GM18867 (cell line): ENCODE results near the gene CD2AP.
A peak's percentile ranks its signal among the peaks of the same experiment; 100 is the strongest.
"Not testable (repeated sequence)": the region's sequence is repeated elsewhere in the genome, so short reads cannot be mapped to it uniquely, and the experiment has no call there.

Source experiments
- ATAC-seq: cut with Tn5 transposase; IDR thresholded peaks from one replicate; pipeline ENCODE4 v1.9.1; 2021; ENCODE audit warnings: mild to moderate bottlenecking, moderate library complexity; ENCODE audit not compliant: unreplicated experiment

Gene CD2AP

GRCh38 chr6:47477497-47478232 lies at the start of gene CD2AP:
Gene CD2AP (plus strand): TSS chr6:47477789. CDS start chr6:47478245, 456 bp downstream.
- peak; percentile 80 for ATAC-seq

GRCh38 chr6:47428288-47428687 lies 49.3 kb upstream of the CD2AP start:
- no peak for ATAC-seq

- no peak for ATAC-seq
Measured at GRCh38 chr6:47428746-47429664, 48.6 kb upstream of the CD2AP start.

GRCh38 chr6:47434372-47435253 lies 43.0 kb upstream of the CD2AP start:
- ATAC-seq = no peak

GRCh38 chr6:47435254-47435612 lies 42.4 kb upstream of the CD2AP start:
- no peak for ATAC-seq

GRCh38 chr6:47437592-47437991 lies 40.0 kb upstream of the CD2AP start:
- peak; percentile 70 for ATAC-seq

GRCh38 chr6:47438481-47439347 lies 38.9 kb upstream of the CD2AP start:
- ATAC-seq = peak; percentile 83

DNA sequence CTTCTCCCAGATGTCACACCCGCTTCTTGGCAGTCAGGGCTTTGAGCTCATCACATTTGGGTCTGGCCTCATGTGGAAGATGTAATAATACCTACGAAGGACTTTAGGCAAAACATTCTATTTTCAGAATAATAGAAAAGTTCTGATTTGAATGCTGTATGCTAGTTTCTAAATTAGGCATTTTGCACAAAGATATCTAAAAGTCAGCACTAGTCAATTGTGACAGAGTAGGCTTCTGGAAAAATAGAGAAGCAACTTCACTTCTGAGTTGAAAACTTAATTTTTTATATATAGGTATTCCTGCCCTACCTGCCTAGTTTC lies 38.3 kb upstream of the CD2AP start:
- peak; percentile 38 for ATAC-seq

DNA sequence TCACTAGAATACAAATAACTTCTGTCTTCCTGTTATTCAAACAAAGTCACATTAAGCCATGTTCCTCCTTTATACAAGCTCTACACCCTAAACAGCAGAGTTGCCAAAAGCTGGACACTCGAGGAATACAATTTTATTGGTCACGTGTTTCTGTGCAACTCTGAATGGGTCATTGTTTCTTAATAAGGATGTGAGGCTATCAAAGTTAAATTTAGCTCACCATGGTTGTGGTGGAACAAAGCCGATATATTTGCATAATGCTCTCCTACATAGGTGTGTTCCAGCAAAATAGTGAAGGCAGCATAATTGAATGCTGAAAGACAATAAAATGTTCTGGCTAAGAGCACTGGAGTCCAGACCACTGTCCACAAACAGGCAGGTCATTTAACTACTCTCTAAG lies 36.9 kb upstream of the CD2AP start:
- peak; percentile 64 for ATAC-seq

DNA sequence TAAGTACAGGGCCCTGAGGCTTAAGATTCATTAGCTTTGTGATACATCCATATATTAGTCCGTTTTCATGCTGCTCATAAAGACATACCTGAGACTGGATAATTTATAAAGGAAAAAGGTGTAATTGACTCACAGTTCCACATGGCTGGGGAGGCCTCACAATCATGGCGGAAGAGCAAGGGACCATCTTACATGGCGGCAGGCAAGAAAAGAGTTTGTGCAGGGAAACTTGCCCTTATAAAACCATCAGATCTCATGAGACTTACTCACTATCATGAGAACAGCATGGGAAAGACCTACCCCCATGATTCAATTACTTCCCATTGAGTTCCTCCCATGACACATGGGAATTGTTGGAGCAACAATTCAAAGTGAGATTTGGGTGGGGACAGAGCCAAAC lies 32.6 kb upstream of the CD2AP start:
- not testable (repeated sequence) for ATAC-seq

DNA sequence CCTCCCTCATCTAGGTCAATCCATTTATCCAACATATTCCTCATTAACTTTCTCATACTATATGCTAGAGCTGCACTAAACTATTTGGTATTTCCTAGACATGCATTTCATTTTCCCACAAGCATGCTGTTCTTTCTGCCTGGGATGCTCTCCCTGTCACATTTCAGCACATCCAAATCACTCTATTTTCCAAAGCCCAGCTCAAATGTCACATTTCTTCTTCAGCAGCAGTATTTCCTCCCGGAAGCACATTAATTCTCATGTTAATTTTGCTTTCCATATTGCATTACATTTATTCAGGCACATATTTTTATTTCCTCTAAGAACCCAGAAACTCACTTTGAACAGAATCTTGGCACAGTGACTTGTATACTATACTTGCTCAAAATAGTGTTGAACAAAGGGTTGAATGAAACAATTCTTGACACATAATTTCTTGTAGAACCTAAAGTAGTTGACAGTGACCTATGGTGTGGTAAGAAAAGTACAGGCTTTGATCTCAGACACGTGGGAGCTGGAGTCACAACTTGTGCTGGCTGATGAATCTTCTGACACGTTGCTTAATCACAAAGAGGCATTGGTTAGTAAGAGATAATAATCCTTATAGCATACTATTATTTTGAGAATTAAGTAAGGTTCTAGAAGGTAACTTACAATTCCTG lies 30.8 kb upstream of the CD2AP start:
- ATAC-seq = peak; percentile 43

DNA sequence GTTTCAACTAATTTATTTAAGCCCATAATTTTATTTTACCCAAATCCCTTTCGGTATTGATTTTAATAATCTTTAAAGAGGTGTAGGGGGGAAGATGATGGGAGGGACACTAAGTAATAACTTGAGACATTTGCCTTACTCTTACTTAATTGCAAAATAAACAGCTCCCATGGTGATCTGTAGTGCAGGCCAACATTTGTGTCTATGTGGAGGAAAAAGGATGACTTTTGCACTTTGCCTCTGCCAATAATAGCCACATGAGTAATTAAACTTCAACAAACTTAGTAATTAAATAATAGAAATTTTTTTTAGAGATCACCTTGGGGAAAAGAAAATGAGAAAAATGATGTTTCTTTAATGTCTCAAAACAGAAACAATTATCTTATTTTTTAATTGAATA lies 29.9 kb upstream of the CD2AP start:
- no peak for ATAC-seq

DNA sequence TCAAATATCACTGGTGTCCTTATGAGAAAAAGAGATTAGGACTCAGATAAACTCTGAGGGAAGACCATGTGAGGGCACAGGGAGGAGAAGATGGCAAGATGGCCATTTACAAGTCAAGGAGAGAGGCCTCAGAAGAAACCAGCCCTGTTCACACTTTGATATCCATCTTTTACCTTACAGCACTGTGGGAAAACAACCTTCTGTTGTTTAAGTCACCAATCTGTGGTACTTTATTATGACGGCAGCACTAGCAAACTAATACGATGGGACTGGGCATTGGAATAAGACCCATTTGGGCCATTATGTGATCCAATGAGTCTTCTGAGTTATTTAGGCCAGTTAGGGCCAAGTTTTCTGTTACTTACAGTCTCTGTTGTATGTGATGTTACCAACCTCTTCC lies 26.4 kb upstream of the CD2AP start:
- ATAC-seq = no peak

DNA sequence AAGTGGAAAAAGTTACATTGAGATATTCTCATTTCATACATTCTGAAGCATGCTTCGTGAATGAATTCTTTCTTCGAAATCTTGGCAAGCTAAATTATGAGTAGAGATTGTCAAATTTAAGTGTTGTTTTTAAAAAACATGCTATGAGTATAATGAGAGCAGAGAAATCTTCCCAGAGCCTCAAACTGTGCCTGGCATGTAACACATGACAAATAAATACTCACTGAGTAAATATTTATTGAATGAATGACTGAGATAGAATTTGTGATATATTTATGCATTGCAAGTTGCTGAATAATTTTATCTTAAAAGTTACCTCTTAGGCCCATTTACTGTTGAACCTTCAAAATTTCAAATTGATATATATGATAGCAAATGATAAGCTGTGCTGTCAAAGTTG lies 24.7 kb upstream of the CD2AP start:
- ATAC-seq = no peak

- ATAC-seq = no peak
Measured at GRCh38 chr6:47453372-47453936, 24.1 kb upstream of the CD2AP start.

DNA sequence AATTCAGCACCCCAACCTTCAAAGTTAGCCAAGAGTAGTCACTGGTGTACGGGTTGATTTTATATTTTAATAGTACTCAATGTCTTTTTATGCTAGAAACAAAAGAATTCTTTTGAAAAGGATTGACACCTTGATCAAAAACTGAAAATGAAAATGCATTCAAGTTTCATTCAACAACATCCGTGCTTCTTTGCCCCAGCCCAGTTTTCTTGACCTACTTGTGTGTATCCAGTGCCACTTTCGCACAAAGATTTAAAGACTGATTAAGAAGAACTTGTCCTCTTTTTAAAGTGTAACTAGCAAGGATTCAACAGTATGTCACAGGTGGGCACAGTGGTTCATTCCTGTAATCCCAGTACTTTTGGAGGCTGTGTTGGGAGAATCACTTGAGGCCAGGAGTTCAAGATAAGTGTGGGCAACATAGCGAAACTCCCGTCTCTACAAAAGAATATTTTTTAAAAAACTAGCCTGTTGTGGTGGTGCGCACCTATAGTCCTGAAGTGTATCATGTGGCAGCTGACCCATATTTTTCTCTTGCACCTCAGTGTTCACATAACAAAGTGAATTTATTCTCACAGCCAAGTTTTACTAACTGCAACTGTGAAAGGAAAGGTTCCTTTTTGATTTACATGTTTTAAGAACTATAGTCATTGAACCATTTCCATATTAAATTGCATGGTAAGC lies 22.7 kb upstream of the CD2AP start:
- peak; percentile 57 for ATAC-seq

DNA sequence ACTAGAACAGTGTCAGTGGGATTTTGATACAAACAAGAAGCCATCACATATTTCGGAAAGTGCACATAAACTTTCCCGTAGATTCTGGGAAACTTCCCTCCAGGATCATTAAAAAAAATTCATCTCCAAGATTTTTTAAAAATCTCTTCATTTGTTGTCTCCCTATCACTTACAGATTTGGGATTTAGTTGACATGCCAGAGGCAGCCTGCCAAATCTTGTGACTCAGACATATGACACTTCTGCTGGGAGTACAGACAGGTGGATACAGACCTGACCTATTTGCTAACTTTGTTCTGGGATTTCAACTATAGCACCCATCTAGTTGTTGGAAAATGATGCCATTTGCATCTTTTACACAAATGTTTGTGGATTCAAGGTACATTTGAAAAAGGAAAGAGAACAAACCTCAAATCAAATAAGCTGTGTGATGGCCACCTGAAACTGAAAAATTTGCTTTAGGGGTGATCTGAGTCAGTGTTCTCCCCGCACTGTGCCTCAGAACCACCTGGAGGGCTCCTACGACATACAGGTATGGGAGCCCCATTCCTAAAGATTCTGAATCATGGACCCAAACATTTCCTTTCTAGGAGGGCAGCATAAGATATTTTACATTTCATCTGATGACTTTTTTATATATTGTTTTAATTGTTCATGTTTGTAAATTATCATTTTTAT lies 21.9 kb upstream of the CD2AP start:
- peak; percentile 88 for ATAC-seq

DNA sequence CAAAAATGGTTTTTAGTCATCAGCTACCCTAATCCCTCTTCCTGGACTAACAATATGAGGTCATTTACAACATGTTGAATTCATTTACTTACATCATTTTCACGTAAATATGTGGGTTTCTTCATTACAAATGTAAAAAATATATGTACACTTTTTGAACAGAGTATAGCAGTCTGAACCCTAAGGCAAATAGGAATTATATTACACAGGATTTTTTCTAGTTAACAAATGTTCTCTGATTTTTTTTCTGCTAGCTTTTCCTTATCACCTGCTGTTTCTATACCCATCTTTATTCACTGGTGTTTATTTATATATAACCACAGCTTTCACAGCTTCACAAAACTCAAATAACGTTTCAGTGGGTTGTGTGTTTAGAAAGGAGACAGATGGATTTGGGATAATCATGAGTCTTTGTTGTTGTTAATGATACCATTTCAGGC lies 21.0 kb upstream of the CD2AP start:
- ATAC-seq = no peak
